ENCODE results near the gene ACAA1.

DNA sequence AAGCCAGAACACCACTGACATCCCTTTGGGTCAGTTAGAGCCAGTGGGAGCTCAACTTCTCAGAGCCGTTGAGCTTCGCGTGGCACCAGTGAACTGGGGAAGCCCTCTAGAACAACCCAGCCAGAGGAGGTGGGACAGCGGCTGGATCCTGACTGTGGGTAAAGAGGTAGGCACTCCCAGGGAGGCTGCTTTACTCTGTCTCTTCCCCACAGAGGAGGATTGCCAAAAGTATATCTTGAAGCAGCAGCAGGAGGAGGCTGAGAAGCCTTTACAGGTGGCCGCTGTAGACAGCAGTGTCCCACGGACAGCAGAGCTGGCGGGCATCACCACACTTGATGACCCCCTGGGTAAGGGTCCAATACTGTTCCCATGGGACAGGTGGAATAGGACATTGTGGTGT is 2.7 kb upstream of the ACAA1 start:
- no peak for TF ChIP-seq RCOR1 (IDR thresholded peaks at IDR 0.05; ENCODE audit: borderline replicate concordance in 1 of 2, low read depth in 2 of 2, low read length in 2 of 2)
- TF ChIP-seq NR4A1 (CRISPR knock-in tag; IDR thresholded peaks at IDR 0.05) = no peak
- no peak for TF ChIP-seq NR4A1 (tag; IDR thresholded peaks at IDR 0.05)
- no peak for TF ChIP-seq ZNF561 (CRISPR knock-in tag; conservative IDR thresholded peaks at IDR 0.05)

Data from K562 (cell line).